ENCODE results near the gene DUSP7. TPM values are rescaled to one million over a fixed set of nuclear protein-coding genes. Genes with fewer than 3 reads are reported as not detected.

DUSP7 gene
- total RNA-seq, 4 donors from 2014 or later, result 10.2 to 18.1 (median 14.7) TPM

DNA sequence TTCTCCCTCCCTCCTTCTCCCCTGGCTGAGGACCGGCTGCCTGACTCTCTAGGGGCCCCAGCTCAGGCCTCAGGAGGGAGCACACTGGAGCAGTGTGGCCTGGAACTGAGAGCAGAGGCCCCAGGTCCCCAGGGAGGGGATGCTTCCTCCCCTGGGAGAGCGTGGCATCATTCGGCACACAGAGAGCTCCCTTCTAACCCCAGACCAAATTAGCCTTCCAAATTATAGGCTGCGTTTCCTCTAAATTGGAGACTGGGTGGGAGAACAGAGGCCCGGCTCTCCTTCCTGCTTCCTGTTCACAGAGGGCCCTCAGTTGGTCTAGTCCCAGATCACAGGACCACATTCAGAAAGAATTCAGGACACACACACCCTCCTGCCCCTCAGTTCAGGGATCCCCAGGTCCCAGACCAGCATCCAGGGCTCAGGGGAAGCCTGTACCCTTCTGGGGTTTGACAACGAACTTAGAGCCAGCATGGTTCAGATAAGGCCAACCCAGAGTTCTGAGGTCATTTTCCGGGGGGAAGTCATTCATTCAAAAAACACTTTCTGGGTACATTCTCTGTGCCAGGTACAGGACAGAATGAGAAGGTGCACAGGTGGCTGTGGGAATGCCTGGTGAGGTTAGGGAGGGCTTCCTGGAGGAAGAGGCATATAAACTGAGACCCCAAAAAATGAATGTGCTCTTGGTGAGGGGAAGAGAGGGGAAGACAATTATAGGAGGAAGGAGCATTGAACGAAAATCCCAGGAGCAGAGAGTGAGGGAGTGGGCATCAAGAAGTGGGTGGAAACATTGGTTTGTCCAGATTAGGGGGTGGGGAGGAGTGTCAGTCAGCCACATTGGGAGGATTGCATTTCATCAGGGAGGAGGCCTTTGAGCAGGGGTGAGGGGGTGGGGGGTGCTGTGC lies 32.3 kb downstream of the DUSP7 start:
- H3K4me3 ChIP-seq, result peak overlapping the region in 1 of 2 donors; percentile 1

DNA sequence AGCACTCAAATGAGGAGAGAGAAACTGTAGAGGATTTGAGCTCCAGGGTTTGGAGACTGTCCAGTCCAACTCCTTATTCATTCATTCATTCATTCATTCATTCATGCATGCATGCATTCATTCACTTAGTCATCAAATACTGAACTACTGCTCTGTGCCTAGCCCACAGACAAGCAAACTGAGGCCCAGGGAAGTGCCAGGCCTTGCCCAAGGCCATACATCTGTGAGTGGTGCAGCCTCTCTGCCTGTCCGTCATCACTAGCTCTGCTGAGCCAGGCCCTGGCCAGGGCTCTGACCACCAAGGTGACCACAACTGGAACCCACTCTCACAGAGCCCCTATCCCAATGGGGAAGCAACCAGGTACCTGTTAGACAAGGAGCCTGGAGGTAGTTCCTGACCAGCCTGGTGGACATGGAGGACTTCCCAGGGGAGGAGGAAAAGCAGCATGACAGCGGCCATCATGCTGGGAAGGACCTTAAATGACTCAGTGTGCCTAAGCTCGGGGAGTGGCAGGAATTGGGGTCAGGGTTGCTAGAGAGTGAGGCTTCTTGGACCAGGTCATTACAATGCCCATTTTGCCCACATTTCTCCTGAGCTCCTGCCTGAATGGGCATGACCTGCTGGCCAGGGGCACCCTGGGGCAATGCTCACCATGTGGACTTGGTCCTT lies 33.1 kb downstream of the DUSP7 start:
- ATAC-seq, result no peak
- H3K27ac ChIP-seq, result peak overlapping the region in 3 of 4 donors; percentile 73 to 81 (median 74)
- H3K36me3 ChIP-seq, result no peaks in the 10 kb centered on the region
- H3K9me3 ChIP-seq, result no peaks in the 10 kb centered on the region
- no peak for TF ChIP-seq EP300 (IDR thresholded peaks at IDR 0.05)
- TF ChIP-seq POLR2AphosphoS5 (IDR thresholded peaks at IDR 0.05), result no peak
- no peak for TF ChIP-seq POLR2A (IDR thresholded peaks at IDR 0.05)
- TF ChIP-seq, protein P1, sequence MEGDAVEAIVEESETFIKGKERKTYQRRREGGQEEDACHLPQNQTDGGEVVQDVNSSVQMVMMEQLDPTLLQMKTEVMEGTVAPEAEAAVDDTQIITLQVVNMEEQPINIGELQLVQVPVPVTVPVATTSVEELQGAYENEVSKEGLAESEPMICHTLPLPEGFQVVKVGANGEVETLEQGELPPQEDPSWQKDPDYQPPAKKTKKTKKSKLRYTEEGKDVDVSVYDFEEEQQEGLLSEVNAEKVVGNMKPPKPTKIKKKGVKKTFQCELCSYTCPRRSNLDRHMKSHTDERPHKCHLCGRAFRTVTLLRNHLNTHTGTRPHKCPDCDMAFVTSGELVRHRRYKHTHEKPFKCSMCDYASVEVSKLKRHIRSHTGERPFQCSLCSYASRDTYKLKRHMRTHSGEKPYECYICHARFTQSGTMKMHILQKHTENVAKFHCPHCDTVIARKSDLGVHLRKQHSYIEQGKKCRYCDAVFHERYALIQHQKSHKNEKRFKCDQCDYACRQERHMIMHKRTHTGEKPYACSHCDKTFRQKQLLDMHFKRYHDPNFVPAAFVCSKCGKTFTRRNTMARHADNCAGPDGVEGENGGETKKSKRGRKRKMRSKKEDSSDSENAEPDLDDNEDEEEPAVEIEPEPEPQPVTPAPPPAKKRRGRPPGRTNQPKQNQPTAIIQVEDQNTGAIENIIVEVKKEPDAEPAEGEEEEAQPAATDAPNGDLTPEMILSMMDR (IDR thresholded peaks at IDR 0.05), result no peak
- H3K4me1 ChIP-seq, result peaks cover 0 to 80% (median 41%) of the 10 kb centered on the region in 3 donors
- no CpG with 5 or more reads among the region's 3 CpGs for whole genome bisulfite sequencing, 2 donors (ENCODE audit: low coverage in 1 of 2)
- H3K27me3 ChIP-seq, result no peaks in the 10 kb centered on the region
- H3K4me3 ChIP-seq, result peak overlapping the region in 1 of 2 donors; percentile 12

More for the DNA sequence above, 32.3 kb downstream of the DUSP7 start:
- Histone ChIP-seq H3K36me3 (no peaks in the 10 kb centered on the region), H3K27ac (peak overlapping the region in 3 of 4 donors; percentile 23 to 74 (median 73)), H3K4me1 (peaks cover 0 to 74% (median 40%) of the 10 kb centered on the region in 3 donors), H3K27me3 (no peaks in the 10 kb centered on the region), H3K9me3 (no peaks in the 10 kb centered on the region)
- TF ChIP-seq POLR2AphosphoS5 (IDR thresholded peaks at IDR 0.05), result no peak
- no peak for TF ChIP-seq POLR2A (IDR thresholded peaks at IDR 0.05)
- TF ChIP-seq, protein P1 (IDR thresholded peaks at IDR 0.05), result no peak
- TF ChIP-seq EP300 (IDR thresholded peaks at IDR 0.05), result no peak
- WGBS, 2 donors (ENCODE audit: low coverage in 1 of 2), result 83 to 90% methylated on average over 1 to 2 of the region's 8 CpGs
- no peak for ATAC-seq

DNA sequence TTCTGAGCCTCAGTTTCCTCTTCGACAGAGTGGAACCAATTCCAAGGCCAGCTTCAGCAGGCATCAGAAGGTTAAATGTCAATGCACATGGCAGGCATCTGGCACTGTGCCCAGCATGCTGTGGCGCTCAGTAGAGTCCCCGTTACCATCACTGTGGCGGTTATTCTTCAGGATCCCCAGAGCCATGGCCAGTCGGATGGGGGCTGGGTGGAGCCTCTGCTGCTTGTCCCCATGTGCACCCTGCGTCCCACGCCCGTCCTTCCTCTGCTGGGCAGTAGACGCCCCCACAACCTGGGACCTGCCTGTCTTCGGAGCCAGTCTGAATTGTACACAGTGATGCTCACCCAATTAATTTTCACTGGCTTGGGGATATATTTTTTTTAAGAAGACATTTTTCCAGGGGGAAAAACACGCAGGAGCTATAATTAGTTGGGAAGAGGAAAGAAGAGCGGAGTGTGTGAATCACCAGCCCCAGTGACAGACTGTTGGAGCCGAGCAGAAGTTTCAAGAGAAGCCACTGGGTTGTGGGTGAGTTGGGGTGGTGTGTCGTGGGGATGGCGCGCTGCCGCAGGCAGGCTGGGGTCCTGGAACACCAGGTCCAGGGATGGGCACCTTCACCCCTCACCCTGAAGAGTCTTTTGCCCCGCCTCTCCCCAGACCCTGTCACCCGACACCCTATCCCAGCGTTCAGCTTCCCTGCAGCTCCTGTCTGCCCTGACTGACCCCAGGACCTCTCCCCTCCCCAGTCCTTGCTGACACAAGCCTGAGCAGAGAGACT lies 33.9 kb downstream of the DUSP7 start:
- peak; percentile 10 for TF ChIP-seq POLR2AphosphoS5 (IDR thresholded peaks at IDR 0.05)
- TF ChIP-seq, protein P1 (IDR thresholded peaks at IDR 0.05), result no peak
- no peak for TF ChIP-seq EP300 (IDR thresholded peaks at IDR 0.05)
- TF ChIP-seq POLR2A (IDR thresholded peaks at IDR 0.05), result no peak
- H3K4me1 ChIP-seq, result peaks cover 0 to 84% (median 41%) of the 10 kb centered on the region in 3 donors
- 30 to 60% methylated on average over 2 to 3 of the region's 20 CpGs for WGBS, 2 donors (ENCODE audit: low coverage in 1 of 2)
- peak overlapping the region in 1 of 2 donors; percentile 12 for H3K4me3 ChIP-seq
- no peaks in the 10 kb centered on the region for H3K9me3 ChIP-seq
- H3K36me3 ChIP-seq, result no peaks in the 10 kb centered on the region
- H3K27me3 ChIP-seq, result no peaks in the 10 kb centered on the region
- peak; percentile 40 for ATAC-seq
- H3K27ac ChIP-seq, result peak overlapping the region in 3 of 4 donors; percentile 73 to 81 (median 74)

DNA sequence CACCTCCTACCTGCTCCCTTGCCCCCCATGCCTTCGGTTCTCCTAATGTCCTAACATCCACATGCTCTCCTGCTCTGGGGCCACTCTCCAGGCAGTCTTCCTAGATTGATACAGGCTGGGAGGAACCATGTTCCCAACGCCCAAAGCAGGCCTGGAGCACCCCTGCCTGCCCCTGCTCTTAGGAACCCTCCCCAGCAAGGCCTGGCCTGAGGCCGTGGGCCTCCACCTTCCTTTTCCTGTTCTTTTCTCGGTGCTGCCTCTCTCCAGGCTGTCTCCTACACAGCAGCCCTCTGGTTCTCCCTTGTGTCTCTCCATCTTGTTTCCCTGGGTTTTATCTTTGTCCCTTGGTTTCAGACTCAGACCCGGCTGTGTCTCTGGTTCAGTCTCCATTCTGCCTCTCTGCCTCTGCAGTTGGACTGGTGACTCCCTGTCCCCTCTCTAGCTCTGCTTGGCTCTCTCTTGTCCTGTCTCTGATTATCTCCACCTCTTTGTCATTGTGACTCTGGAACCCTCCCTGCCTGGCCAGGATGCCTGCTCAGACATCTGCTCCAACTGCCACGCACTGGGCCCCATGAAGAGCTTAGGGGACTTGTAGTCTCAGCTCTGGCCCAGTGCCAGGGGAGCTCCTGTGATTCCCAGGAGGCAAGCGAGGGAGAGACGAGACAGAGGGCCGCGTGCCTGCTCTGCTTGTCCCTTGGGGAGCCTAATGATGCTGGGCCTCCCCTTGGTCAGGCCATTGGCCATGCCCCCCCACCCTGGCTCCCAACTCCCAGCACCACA lies 34.7 kb downstream of the DUSP7 start:
- ATAC-seq, result no peak
- H3K36me3 ChIP-seq, result no peaks in the 10 kb centered on the region
- H3K4me1 ChIP-seq, result peaks cover 0 to 92% (median 41%) of the 10 kb centered on the region in 3 donors
- 70 to 83% methylated on average over 5 of the region's 10 CpGs for WGBS, 2 donors (ENCODE audit: low coverage in 1 of 2)
- no peak overlapping the region for H3K4me3 ChIP-seq
- TF ChIP-seq POLR2A (IDR thresholded peaks at IDR 0.05) (no peak), EP300 (IDR thresholded peaks at IDR 0.05) (no peak), POLR2AphosphoS5 (IDR thresholded peaks at IDR 0.05) (no peak)
- TF ChIP-seq, protein P1 (IDR thresholded peaks at IDR 0.05), result no peak
- peak overlapping the region in 3 of 4 donors; percentile 73 to 81 (median 74) for H3K27ac ChIP-seq
- H3K9me3 ChIP-seq, result no peaks in the 10 kb centered on the region
- H3K27me3 ChIP-seq, result no peaks in the 10 kb centered on the region

Measured in gastroesophageal sphincter (tissue), 4 donors.